ENCODE data around the gene PSMD9.
A peak's percentile ranks its signal among the peaks of the same experiment; 100 is the strongest.

DNA sequence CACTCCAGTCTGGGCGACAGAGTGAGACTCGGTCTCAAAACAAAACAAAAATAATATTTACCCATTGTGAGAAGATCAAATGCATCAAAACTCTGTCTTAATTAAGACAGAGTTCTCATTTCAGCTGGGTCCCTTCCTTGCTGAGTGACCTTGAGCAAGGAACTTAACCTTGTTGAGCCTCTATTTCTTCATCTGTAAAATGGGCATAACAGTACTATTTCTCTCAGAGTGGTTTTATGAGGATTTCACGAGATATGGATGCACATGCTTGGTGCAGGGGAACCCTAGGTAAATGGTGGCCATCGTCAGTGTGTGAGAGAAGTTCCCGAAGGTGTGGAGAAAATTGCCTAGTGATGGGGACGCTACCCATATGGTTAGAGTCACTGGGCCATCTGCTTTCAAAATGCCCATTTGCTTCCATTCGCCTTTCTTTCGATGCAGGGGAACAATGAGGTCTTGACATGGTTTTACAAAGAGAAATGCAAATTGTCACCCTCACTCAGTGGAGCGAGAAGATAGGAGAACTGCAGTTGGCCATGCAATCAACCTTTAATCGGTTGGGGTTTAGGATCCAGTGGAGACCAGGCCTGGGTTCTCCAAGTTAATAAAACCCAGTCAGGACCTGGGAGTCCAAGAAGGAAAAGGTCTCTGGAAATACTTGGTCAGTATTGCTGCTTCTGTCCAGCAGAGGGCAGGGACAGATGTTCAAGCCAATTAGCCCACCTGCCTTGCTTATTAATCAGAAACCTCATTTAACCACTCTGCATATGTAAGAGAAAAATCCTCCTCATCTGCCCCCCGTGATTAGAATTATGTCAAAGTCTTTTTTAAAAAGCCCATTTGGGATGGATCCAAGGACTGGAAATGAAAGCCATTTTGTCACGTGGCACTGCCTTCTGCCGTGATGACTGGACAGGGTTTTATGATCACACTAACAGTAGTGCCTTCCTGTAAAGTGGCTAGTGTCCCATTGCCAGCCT, 67.0 kb downstream of the PSMD9 start:
- TF ChIP-seq, protein P1, sequence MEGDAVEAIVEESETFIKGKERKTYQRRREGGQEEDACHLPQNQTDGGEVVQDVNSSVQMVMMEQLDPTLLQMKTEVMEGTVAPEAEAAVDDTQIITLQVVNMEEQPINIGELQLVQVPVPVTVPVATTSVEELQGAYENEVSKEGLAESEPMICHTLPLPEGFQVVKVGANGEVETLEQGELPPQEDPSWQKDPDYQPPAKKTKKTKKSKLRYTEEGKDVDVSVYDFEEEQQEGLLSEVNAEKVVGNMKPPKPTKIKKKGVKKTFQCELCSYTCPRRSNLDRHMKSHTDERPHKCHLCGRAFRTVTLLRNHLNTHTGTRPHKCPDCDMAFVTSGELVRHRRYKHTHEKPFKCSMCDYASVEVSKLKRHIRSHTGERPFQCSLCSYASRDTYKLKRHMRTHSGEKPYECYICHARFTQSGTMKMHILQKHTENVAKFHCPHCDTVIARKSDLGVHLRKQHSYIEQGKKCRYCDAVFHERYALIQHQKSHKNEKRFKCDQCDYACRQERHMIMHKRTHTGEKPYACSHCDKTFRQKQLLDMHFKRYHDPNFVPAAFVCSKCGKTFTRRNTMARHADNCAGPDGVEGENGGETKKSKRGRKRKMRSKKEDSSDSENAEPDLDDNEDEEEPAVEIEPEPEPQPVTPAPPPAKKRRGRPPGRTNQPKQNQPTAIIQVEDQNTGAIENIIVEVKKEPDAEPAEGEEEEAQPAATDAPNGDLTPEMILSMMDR (IDR thresholded peaks at IDR 0.05): peak in 2 of 4 experiments; percentile 17 to 21
- no peak for TF ChIP-seq POLR2A (IDR thresholded peaks at IDR 0.05)

All from uterus (tissue), 2 donors.